ENCODE results near the gene RTL1. TPM values are rescaled to one million over a fixed set of nuclear protein-coding genes. Genes with fewer than 3 reads are reported as not detected.

RTL1 gene
- total and polyA plus RNA-seq, 8 donors = 0.06 to 0.20 (median 0.10) TPM; not detected in 2

GRCh38 chr14:100874051-100874410, 29.5 kb downstream of the RTL1 start:
- peak in 1 of 4 donors; percentile 8 for DNase-seq
- peaks cover 0 to 20% of the 10 kb centered on the region in 2 donors for H3K27me3 ChIP-seq
- ATAC-seq = no peak
- no peak overlapping the region for H3K27ac ChIP-seq
- H3K4me1 ChIP-seq = no peaks in the 10 kb centered on the region
- H3K4me3 ChIP-seq = no peak overlapping the region
- intact Hi-C loops (cut with DNase I) = no loop called here
- H3K9me3 ChIP-seq = no peaks in the 10 kb centered on the region
- no peak for TF ChIP-seq CTCF (IDR thresholded peaks at IDR 0.05)
- no peaks in the 10 kb centered on the region for H3K36me3 ChIP-seq

GRCh38 chr14:100873096-100873482, 30.4 kb downstream of the RTL1 start:
- H3K9me3 ChIP-seq = no peaks in the 10 kb centered on the region
- no peak for TF ChIP-seq CTCF (IDR thresholded peaks at IDR 0.05)
- H3K36me3 ChIP-seq = no peaks in the 10 kb centered on the region
- H3K27me3 ChIP-seq = peaks cover 0 to 12% of the 10 kb centered on the region in 2 donors
- no peak overlapping the region for H3K27ac ChIP-seq
- peak in 2 of 4 donors; percentile 11 to 17 for DNase-seq
- ATAC-seq = no peak
- intact Hi-C loops (cut with DNase I) = no loop called here
- no peaks in the 10 kb centered on the region for H3K4me1 ChIP-seq
- no peak overlapping the region for H3K4me3 ChIP-seq

- no peak for TF ChIP-seq CTCF (IDR thresholded peaks at IDR 0.05)
- Histone ChIP-seq H3K9me3 (no peaks in the 10 kb centered on the region), H3K27me3 (peaks cover 0 to 7% of the 10 kb centered on the region in 2 donors), H3K4me1 (no peaks in the 10 kb centered on the region), H3K27ac (no peak overlapping the region), H3K36me3 (no peaks in the 10 kb centered on the region), H3K4me3 (no peak overlapping the region)
- DNase-seq (peak in 2 of 4 donors; percentile 24 to 44), ATAC-seq (no peak)
- intact Hi-C loops (cut with DNase I) = no loop called here
These were observed 31.0 kb downstream of the RTL1 start for GRCh38 chr14:100872259-100873095.

GRCh38 chr14:100871234-100872186, 32.0 kb downstream of the RTL1 start:
- no peaks in the 10 kb centered on the region for H3K4me1 ChIP-seq
- TF ChIP-seq CTCF (IDR thresholded peaks at IDR 0.05) = no peak
- no peak overlapping the region for H3K27ac ChIP-seq
- peaks cover 0 to 7% of the 10 kb centered on the region in 2 donors for H3K27me3 ChIP-seq
- DNase-seq = peak in 2 of 4 donors; percentile 7 to 11
- no peaks in the 10 kb centered on the region for H3K9me3 ChIP-seq
- intact Hi-C loops (cut with DNase I) = no loop called here
- no peak for ATAC-seq
- no peaks in the 10 kb centered on the region for H3K36me3 ChIP-seq
- no peak overlapping the region for H3K4me3 ChIP-seq
